Measurements from ENCODE around the gene TMEM95. TPM values are rescaled to one million over a fixed set of nuclear protein-coding genes. Genes with fewer than 3 reads are reported as not detected.
"Not testable (repeated sequence)": the region's sequence is repeated elsewhere in the genome, so short reads cannot be mapped to it uniquely, and the experiment has no call there.

The TMEM95 gene
- total RNA-seq, 1 experiment from 2014 or later, result 0.50 TPM

GRCh38 chr17:7367918-7368598, 13.1 kb downstream of the TMEM95 start:
- no TSS peak for BruUV-seq (replicated peaks)
- H3K4me1 ChIP-seq (replicated peaks; ENCODE audit: insufficient read depth), result no peaks in the 10 kb centered on the region
- no peaks in the 10 kb centered on the region for H3K9me3 ChIP-seq (ENCODE audit: insufficient read depth, low read depth)
- TF ChIP-seq EZH2 (IDR thresholded peaks at IDR 0.05; ENCODE audit: low read depth), result no peak
- TF ChIP-seq CTCF (conservative IDR thresholded peaks at IDR 0.05), result no peak
- no peaks in the 10 kb centered on the region for H3K9me2 ChIP-seq (ENCODE audit: insufficient read depth)
- H3K4me3 ChIP-seq, result no peak overlapping the region
- DNase-seq, result no peak
- no peak overlapping the region for H3K4me2 ChIP-seq
- intact Hi-C loops (cut with micrococcal nuclease; ENCODE audit: unreplicated experiment), result no loop called here
- H3K79me2 ChIP-seq (ENCODE audit: low read depth), result no peaks in the 10 kb centered on the region
- H3K27me3 ChIP-seq (ENCODE audit: insufficient read depth, low read depth), result no peaks in the 10 kb centered on the region
- H3F3A ChIP-seq (ENCODE audit: insufficient read depth, low read depth), result no peaks in the 10 kb centered on the region
- H4K20me1 ChIP-seq (ENCODE audit: insufficient read depth), result no peaks in the 10 kb centered on the region
- no peaks in the 10 kb centered on the region for H3K36me3 ChIP-seq (ENCODE audit: low read depth)
- CTCF ChIA-PET, result interaction anchor here (0.6 kb wide), 1 partner anchor 52 kb away, joined by 3 read pairs; the partner anchor contains the start of gene SPEM1
- no peak overlapping the region for H3K27ac ChIP-seq
- H2AFZ ChIP-seq, result no peak overlapping the region
- POLR2A ChIA-PET (ENCODE audit: unreplicated experiment), result no interaction called here

- ChIA-PET CTCF (interaction anchor here (0.6 to 0.7 kb wide), 2 partner anchors 52 to 93 kb away, joined by 3 read pairs; partner anchors contain the start of gene SPEM1), POLR2A (ENCODE audit: unreplicated experiment) (interaction anchor here (0.6 kb wide), 1 partner anchor 17 kb away, joined by 5 read pairs; no protein-coding TSS in a partner anchor)
- H3K27me3 ChIP-seq (ENCODE audit: insufficient read depth, low read depth); H3K4me2 ChIP-seq; H2AFZ ChIP-seq; H3K9me2 ChIP-seq (ENCODE audit: insufficient read depth); H3K79me2 ChIP-seq (ENCODE audit: low read depth); BruUV-seq (replicated peaks); H3F3A ChIP-seq (ENCODE audit: insufficient read depth, low read depth); H3K36me3 ChIP-seq (ENCODE audit: low read depth); intact Hi-C loops (cut with micrococcal nuclease; ENCODE audit: unreplicated experiment); H3K9me3 ChIP-seq (ENCODE audit: insufficient read depth, low read depth); H3K4me3 ChIP-seq; H3K4me1 ChIP-seq (replicated peaks; ENCODE audit: insufficient read depth); H3K27ac ChIP-seq; H4K20me1 ChIP-seq (ENCODE audit: insufficient read depth); DNase-seq: not testable (repeated sequence)
These were observed 13.6 kb downstream of the TMEM95 start for GRCh38 chr17:7368599-7368994.

- no peak overlapping the region for H3K4me2 ChIP-seq
- DNase-seq, result no peak
- no peak for TF ChIP-seq CTCF (conservative IDR thresholded peaks at IDR 0.05)
- TF ChIP-seq EZH2 (IDR thresholded peaks at IDR 0.05; ENCODE audit: low read depth), result no peak
- no peaks in the 10 kb centered on the region for H3K27me3 ChIP-seq (ENCODE audit: insufficient read depth, low read depth)
- no peak overlapping the region for H3K27ac ChIP-seq
- no peak overlapping the region for H3K4me3 ChIP-seq
- no peaks in the 10 kb centered on the region for H3K36me3 ChIP-seq (ENCODE audit: low read depth)
- H3F3A ChIP-seq (ENCODE audit: insufficient read depth, low read depth), result no peaks in the 10 kb centered on the region
- no peaks in the 10 kb centered on the region for H3K9me2 ChIP-seq (ENCODE audit: insufficient read depth)
- CTCF ChIA-PET, result no interaction called here
- no peaks in the 10 kb centered on the region for H3K79me2 ChIP-seq (ENCODE audit: low read depth)
- BruUV-seq (replicated peaks), result no TSS peak
- POLR2A ChIA-PET (ENCODE audit: unreplicated experiment), result no interaction called here
- H3K9me3 ChIP-seq (ENCODE audit: insufficient read depth, low read depth), result no peaks in the 10 kb centered on the region
- no peak overlapping the region for H2AFZ ChIP-seq
- H3K4me1 ChIP-seq (replicated peaks; ENCODE audit: insufficient read depth), result no peaks in the 10 kb centered on the region
- no peaks in the 10 kb centered on the region for H4K20me1 ChIP-seq (ENCODE audit: insufficient read depth)
- intact Hi-C loops (cut with micrococcal nuclease; ENCODE audit: unreplicated experiment), result no loop called here
These were observed 14.9 kb downstream of the TMEM95 start for GRCh38 chr17:7369825-7370224.
